Measurements from ENCODE around the gene OSBPL2. TPM values are rescaled to one million over a fixed set of nuclear protein-coding genes. Genes with fewer than 3 reads are reported as not detected.
A peak's percentile ranks its signal among the peaks of the same experiment; 100 is the strongest.

The OSBPL2 gene
- polyA plus RNA-seq, 1 donor (not counting 4 experiments of a cell fraction or from before 2014, with no cell fraction given) = 15.9 TPM

DNA sequence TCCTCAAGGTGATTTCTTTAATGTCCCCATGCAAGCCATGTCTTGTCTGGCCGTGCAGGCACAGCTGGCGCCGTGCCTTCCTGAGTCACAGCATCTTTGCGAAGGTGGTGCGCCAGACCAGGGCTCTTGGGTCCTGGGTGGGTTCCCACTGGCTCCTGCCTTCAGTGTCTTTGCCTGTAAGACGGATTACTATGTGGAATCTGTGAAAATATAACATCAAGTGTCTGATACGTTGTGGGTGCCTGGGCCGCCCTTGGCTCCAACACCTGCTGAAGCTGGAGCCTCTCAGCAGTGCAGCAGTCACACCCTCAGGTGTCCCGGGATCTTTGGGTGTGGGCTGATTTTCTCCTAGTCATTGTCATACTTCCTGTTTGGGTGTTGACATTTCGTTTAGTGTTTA, 3.2 kb downstream of the OSBPL2 start:
- H3K4me2 ChIP-seq (ENCODE audit: control insufficient read depth, extremely low read depth, insufficient read depth, low read depth, low read length) = peak overlapping the region; percentile 45
- DNase-seq (ENCODE audit: low read depth, low spot score) (no peak), FAIRE-seq (no peak)
- no peaks in the 10 kb centered on the region for H3K27me3 ChIP-seq (ENCODE audit: control insufficient read depth, extremely low read depth, insufficient read depth, low read length)
- no peak overlapping the region for H2AFZ ChIP-seq (ENCODE audit: control insufficient read depth, low read length)
- dilution Hi-C loops (cut with MboI; ENCODE audit: extremely low pct_ligation_motif_present, low sequenced_read_pairs) = no loop called here
- peaks cover 3 to 20% of the 10 kb centered on the region in 2 experiments for H3K36me3 ChIP-seq (ENCODE audit: control insufficient read depth in 2 of 2, extremely low read depth in 1 of 2, insufficient read depth in 2 of 2, low read length in 2 of 2)
- H3K9me1 ChIP-seq (ENCODE audit: control insufficient read depth, extremely low read depth, insufficient read depth, low read length) = peaks cover 9% of the 10 kb centered on the region
- peaks cover 33% of the 10 kb centered on the region for H3K4me1 ChIP-seq (ENCODE audit: control insufficient read depth, extremely low read depth, insufficient read depth, low read length)
- no peak overlapping the region for H3K27ac ChIP-seq (ENCODE audit: control insufficient read depth, insufficient read depth, low read length)
- no peak for TF ChIP-seq EZH2 (IDR thresholded peaks at IDR 0.05; ENCODE audit: low read length)
- TF ChIP-seq, protein P1, sequence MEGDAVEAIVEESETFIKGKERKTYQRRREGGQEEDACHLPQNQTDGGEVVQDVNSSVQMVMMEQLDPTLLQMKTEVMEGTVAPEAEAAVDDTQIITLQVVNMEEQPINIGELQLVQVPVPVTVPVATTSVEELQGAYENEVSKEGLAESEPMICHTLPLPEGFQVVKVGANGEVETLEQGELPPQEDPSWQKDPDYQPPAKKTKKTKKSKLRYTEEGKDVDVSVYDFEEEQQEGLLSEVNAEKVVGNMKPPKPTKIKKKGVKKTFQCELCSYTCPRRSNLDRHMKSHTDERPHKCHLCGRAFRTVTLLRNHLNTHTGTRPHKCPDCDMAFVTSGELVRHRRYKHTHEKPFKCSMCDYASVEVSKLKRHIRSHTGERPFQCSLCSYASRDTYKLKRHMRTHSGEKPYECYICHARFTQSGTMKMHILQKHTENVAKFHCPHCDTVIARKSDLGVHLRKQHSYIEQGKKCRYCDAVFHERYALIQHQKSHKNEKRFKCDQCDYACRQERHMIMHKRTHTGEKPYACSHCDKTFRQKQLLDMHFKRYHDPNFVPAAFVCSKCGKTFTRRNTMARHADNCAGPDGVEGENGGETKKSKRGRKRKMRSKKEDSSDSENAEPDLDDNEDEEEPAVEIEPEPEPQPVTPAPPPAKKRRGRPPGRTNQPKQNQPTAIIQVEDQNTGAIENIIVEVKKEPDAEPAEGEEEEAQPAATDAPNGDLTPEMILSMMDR (optimal IDR thresholded peaks at IDR 0.05 in 1 of 3, IDR thresholded peaks at IDR 0.05 in 1 of 3, conservative IDR thresholded peaks at IDR 0.05 in 1 of 3; ENCODE audit: extremely low read depth in 1 of 3, insufficient read depth in 2 of 3, low read length in 3 of 3) = no peak
- H4K20me1 ChIP-seq (ENCODE audit: control insufficient read depth, extremely low read depth, insufficient read depth, low read length) = peaks cover 40% of the 10 kb centered on the region
- no peak overlapping the region for H3K9ac ChIP-seq (ENCODE audit: control insufficient read depth, extremely low read depth, insufficient read depth, low read length)
- H3K79me2 ChIP-seq (ENCODE audit: control insufficient read depth, insufficient read depth, low read length) = peaks cover 63% of the 10 kb centered on the region
- peak overlapping the region in 1 of 3 experiments; percentile 11 for H3K4me3 ChIP-seq (ENCODE audit: control insufficient read depth in 2 of 3, extremely low read depth in 1 of 3, insufficient read depth in 2 of 3, low read depth in 1 of 3, low read length in 3 of 3)
- H3K9me3 ChIP-seq (ENCODE audit: control insufficient read depth, low read depth, low read length) = no peaks in the 10 kb centered on the region

DNA sequence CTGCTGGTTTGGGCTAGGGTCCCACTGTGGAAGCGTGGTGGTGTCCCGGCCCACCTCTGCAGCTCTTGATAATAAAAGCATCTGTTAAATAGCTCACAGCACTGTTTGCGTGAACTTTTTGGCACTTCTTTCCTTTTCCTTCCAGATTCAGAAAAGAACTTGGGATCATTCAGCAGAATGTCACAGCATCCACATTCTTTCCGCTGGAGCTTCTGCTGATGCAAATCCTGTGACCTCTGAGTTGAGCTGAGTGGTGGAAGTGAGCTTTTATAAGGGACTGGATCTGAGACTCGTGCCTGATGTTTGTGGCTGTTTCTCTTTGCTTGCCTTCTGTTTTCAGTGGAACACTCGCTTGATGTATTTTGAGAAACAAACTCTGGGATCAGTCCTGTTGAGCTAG, 3.9 kb downstream of the OSBPL2 start:
- H3K4me1 ChIP-seq (ENCODE audit: control insufficient read depth, extremely low read depth, insufficient read depth, low read length) = peaks cover 33% of the 10 kb centered on the region
- H3K9me1 ChIP-seq (ENCODE audit: control insufficient read depth, extremely low read depth, insufficient read depth, low read length) = peaks cover 9% of the 10 kb centered on the region
- FAIRE-seq = no peak
- no peak overlapping the region for H2AFZ ChIP-seq (ENCODE audit: control insufficient read depth, low read length)
- H3K79me2 ChIP-seq (ENCODE audit: control insufficient read depth, insufficient read depth, low read length) = peaks cover 70% of the 10 kb centered on the region
- H3K9me3 ChIP-seq (ENCODE audit: control insufficient read depth, low read depth, low read length) = no peaks in the 10 kb centered on the region
- DNase-seq (ENCODE audit: low read depth, low spot score) = no peak
- TF ChIP-seq, protein P1 (optimal IDR thresholded peaks at IDR 0.05 in 1 of 3, IDR thresholded peaks at IDR 0.05 in 1 of 3, conservative IDR thresholded peaks at IDR 0.05 in 1 of 3; ENCODE audit: extremely low read depth in 1 of 3, insufficient read depth in 2 of 3, low read length in 3 of 3) = no peak
- H3K4me3 ChIP-seq (ENCODE audit: control insufficient read depth in 2 of 3, extremely low read depth in 1 of 3, insufficient read depth in 2 of 3, low read depth in 1 of 3, low read length in 3 of 3) = no peak overlapping the region
- H3K27me3 ChIP-seq (ENCODE audit: control insufficient read depth, extremely low read depth, insufficient read depth, low read length) = no peaks in the 10 kb centered on the region
- dilution Hi-C loops (cut with MboI; ENCODE audit: extremely low pct_ligation_motif_present, low sequenced_read_pairs) = no loop called here
- H3K4me2 ChIP-seq (ENCODE audit: control insufficient read depth, extremely low read depth, insufficient read depth, low read depth, low read length) = no peak overlapping the region
- no peak overlapping the region for H3K27ac ChIP-seq (ENCODE audit: control insufficient read depth, insufficient read depth, low read length)
- H3K9ac ChIP-seq (ENCODE audit: control insufficient read depth, extremely low read depth, insufficient read depth, low read length) = no peak overlapping the region
- peaks cover 47% of the 10 kb centered on the region for H4K20me1 ChIP-seq (ENCODE audit: control insufficient read depth, extremely low read depth, insufficient read depth, low read length)
- peaks cover 3 to 20% of the 10 kb centered on the region in 2 experiments for H3K36me3 ChIP-seq (ENCODE audit: control insufficient read depth in 2 of 2, extremely low read depth in 1 of 2, insufficient read depth in 2 of 2, low read length in 2 of 2)

Measured in keratinocyte (primary cell).